ENCODE measurements around the gene MRE11.
A peak's percentile ranks its signal among the peaks of the same experiment; 100 is the strongest.
"Not testable (repeated sequence)": the region's sequence is repeated elsewhere in the genome, so short reads cannot be mapped to it uniquely, and the experiment has no call there.

Gene MRE11

DNA sequence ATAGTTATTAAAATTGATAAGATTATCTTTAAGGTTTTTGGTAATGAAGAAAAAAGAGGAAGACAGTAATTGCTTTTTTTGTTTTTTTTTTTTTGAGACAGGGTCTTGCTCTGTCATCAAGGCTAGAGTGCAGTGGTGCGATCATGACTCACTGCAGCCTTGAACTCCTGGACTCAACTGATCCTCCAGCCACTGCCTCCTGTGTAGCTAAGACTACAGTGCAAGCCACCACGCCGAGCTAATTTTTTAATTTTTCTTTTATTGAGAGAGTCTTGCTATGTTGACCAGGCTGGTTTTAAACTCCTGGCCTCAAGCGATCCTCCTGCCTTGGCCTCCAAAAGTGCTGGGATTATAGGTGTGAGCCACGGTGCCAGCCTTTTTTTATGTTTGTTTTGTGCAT, 12.9 kb upstream of the MRE11 start:
- not testable (repeated sequence) for DNase-seq (ENCODE audit: low spot score)

DNA sequence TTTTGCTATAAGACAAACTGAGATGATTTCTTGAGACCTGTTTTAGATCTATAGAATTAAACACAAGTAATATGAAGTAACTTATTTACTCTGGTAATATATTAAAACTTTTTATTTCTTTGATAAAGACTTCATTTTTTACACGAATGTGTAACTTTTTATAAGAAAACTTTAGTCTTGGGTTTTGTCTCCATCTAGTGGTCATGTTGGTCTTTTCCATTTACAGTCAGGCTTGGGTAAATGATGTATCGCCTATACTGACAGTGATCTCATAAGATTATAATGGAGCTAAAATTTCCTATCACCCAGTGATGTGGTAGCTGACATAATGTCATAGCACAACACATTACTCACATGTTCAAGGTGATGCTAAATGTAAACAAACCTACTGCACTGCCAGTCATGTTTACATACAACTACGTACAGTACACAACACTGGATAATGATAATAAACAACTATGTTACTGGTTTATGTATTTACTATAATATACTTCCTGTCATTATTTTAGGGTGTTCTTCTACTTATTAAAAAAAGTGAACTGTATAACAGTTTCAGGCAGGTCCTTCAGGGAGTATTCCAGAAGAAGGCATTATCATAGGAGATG, 11.1 kb upstream of the MRE11 start:
- DNase-seq (ENCODE audit: low spot score) = peak; percentile 64

DNA sequence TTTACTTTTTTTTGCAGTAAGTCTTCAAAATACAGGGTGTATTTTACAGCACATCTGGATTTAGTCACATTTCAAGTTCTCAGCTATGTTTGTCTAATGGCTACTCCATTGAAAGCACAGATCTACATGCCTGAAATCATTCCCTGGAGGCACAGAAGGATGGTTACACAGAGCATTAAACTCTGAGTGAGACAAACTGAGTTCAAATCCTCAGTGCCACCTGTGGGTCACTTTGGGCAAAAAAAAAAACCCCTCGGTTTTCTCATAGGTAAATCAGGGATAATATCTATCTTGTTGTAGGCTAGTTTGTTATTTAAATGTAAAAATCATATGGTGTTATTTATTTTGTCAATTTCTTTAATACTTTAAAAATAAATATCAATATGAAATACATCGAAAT, 7.9 kb upstream of the MRE11 start:
- no peak for DNase-seq (ENCODE audit: low spot score)

DNA sequence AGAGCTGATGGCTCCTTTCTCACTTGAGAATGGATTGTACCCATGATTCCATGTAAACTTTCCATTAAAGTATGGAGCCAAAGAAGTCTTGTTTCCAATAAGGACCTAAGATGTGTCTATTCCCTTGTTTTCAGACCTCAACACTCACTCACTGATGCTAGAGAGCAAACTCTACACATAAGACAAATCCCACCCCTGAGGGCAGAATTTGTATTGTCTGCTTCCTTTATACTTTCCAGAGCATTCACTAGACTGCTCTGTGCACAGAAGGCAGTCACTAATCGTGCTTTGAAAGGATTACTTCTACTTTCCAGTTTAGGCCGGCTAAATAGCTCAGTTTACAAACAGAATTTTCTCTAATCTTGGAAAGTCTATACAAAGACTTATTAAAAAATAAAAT, 6.5 kb upstream of the MRE11 start:
- no peak for DNase-seq (ENCODE audit: low spot score)

DNA sequence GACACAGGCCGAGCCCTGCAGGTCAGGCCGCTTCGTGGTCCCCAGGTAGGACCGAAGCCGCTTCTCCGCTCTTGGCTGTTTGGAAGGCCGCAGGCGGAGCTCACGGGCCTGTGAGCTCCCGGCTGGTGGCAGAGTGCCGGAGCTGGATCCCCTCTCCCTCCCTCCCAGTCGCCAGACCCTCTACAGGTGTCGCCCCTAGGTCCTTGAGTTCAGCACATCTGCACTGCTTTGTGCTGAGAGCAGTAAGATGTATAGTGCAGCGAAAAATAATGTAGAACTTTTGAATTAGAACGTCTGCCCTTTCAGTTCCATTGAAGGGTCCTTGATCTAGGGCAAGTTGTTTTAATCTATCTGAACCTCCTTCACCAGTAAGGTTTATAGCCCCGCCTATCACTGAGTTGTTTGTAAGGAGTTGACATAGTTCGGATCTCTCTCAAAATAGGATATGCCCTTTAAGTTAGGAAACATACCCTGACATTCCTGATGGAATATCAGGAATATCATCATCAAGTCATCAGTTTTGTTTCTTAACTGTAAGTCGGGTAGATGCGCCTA, 559 bp upstream of the MRE11 start:
- DNase-seq (ENCODE audit: low spot score) = no peak

DNA sequence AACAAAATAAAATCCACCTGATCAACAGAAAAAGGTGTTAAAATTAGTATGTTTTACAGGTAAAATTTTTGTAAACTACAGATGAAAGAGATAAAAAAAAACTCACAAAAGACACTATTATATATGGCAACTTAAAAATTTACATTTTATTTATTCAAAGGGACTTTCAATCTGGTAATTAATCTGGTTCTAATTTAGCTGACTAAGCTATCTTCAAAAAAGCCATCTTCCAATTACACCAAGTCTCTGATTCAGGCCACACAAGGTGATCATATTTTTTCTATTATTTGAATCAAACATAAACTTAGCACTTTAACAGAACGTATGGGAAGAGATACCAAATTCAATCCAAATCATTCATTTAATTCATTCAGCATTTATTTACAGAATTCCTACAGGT, 7.6 kb downstream of the MRE11 start:
- DNase-seq (ENCODE audit: low spot score) = no peak

DNA sequence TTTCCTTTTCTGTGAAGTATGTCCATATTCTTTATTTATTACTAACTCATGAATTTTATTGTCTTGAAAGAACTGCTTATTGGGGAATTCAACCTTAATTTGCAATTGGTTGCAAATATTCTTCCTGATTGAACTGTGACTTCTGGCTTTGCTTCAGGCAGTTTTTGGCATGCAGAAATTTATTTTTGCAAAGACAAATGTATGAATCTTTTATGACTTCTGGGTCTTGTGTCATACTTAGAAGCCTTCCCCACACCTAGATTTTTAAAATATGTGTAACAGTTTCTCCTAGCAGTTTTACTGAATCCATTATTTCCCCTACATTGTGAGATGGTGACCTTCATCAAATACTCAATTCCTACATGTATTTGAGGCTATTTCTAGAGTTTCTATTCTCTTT, 12.3 kb downstream of the MRE11 start:
- no peak for DNase-seq (ENCODE audit: low spot score)

DNA sequence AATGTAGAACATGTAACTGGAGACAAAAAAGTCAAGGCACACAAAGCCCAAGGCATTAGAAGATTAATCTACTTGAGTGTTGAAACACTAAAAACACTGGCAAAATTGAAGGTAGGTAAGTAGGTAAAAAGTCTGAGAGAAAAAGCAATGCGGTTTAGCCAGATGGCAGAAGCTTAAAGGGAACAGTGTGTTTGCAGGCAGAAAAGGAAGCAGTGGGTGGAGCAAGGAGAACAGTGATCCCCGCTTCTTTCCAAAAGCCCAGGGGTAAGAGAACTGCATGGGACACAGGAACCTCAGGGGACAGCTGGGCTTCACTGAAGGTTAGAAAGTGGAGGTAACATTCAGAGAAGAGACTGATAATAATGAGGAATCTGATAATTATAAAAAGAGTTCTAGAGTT, 16.0 kb downstream of the MRE11 start:
- DNase-seq (ENCODE audit: low spot score) = no peak

DNA sequence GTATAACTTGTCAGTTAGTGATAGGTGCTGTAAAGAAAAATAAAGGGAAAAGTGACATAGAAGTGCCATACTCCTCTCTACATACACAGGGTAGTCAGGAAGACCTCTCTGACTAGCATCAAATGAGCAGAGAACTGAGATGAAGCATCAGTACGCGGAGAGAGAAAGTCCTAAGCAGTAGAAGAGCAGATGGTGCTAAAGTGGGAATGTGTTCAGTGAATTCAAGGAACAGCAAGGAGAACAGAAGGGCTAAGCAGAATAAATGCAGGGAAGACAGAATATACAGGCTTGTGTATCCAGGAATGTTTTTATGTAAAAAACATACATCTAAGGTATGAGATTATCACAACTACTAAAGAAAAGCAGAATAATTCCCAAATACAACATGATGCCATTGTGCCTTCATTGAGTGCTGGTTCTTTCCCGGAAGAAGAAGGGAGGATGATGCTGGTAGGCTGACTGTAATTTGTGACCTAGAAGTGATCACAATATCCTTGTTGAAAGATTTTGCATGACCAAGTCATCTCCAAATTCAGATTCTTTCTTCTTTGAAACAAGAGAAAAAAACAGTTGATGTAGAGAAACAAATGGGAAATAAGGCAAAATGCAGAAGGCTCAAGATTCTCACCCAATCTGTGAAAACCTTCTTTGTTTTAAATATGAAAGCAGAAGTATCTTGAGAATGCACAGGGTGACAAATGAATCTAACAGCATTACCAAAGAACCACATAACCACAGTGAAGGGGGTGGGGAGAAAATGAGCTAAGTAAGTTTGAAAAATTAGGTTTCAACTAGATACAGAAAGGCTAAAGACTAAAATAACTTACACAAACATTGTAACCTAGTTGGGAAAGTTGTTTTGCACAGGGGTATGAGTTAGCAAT, 20.5 kb downstream of the MRE11 start:
- DNase-seq (ENCODE audit: low spot score) = no peak

DNA sequence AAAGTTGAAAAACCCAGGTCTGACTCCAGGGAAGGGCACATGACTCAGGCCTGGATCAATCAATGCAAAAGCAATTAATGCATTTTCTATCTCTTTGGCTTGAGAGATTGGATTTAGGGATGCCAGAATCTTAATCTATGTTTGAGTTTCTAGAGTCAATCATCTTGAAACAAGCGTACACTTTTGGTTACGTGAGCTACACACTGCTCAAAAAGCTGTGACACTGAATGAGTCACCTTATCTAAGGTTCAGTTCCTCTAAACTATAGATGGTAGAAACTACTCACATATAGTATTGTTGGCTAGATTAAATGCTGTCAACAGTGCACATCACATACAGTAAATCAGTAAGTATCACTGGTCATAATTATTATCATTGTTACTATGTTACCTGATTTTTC, 24.2 kb downstream of the MRE11 start:
- DNase-seq (ENCODE audit: low spot score) = no peak

DNA sequence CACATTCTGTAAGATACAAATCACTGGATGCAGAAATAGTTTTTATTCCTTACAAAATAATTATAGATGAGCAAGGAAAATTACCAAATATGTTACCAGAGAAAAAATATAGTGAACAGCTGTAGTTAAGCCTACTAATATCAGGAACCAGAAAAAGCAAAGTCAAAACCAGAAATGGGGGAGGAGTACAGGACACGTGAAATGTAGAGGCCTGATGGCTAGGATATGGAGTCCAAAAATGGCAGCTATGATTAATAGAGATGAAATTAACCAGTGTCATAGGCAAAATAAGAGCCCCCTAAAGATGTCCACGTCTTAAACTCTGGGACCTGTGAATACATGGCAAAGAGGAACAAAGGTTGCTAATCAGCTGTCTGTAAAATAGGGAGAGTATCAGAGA, 34.1 kb downstream of the MRE11 start:
- DNase-seq (ENCODE audit: low spot score) = no peak

DNA sequence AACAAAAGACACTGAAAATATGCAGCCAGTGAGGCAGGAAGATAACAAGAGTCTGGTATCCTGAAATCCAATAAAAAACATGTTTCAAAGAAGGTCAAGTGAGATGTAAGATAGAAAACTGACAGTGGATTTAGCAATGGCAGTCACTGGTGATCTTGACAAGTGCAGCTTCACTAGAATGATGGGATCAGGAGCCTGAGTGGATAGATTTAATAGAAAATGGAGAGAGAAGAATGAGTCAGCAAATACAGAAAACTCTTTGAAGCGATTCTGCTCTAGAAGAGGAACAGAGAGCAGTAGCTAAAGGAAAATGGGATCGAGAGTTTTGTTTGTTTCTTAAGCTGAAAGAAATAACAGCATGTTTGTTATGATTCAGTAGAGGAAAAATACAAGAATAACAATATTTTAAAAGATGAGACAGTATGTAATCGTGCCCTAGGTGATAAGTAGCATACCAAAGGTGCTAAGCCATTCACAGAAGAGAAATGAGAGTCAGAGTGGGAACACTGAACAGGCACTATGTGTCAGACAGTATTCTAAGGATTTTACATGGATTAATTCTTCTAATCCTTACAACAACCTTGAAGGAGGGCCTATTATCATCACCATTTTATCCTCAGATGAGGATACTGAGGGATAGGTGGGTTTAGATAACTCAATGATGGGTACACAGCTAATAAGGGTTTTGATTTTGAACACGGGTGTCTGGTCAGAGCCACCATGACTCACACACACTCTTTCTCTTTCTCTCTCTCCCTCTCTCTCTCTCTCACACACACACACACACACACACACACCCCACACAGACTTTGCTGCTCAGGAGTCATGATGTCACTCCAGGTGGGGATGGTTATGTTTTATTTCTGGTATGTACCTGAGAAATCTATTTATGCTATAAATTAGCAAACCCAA, 36.3 kb downstream of the MRE11 start:
- DNase-seq (ENCODE audit: low spot score) = no peak

DNA sequence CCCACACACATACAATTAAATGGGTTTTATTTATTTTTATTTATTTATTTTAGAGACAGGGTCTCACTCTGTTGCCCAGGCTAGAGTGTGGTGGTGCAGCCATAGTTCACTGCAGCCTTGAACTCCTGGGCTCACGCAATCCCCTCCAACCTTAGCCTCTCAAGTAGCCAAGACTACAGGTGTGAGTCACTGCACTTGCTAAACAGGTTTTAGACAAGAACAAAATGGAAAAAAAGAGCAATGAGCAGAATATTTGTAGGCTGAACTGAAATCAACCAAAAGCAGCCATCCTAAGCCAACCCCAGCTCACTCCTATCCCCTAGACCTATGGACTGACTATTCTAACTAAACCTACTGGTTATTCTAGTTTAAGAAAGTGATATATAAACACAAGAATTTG, 37.8 kb downstream of the MRE11 start:
- no peak for DNase-seq (ENCODE audit: low spot score)

DNA sequence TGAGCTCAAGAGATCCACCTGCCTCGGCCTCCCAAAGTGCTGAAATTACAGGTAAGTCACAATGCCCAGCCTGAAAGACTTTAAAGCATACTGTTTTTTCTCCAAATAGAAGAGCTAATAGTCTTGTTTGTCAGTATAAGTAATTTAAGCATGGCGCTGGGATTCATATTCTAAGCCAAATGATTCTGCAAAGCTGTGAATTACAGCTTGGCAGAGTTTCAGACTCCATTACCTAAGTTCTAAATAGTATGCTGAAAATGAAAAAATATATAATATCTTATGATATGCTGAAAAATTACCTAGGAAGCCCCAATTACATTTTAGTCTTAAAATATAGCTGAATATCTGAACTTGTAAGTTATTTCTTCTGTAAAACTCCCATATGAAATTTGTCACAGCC, 39.3 kb downstream of the MRE11 start:
- no peak for DNase-seq (ENCODE audit: low spot score)

DNA sequence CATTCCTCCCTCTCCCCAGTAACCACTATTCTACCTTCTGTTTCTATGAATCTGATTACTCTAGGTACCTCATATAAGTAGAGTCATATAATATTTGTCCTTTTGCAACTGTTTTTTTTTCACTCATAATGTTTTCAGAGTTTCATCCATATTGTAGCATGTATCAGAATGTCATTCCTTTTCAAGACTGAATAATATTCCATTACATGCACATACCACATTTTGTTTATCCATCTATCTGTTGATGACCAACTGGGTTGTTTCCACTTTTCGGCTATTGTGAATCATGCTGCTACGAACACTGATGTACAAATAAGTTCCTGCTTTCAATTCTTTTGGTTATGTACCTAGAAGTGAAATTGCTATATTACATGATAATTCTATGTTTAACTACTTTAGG, 40.7 kb downstream of the MRE11 start:
- DNase-seq (ENCODE audit: low spot score) = no peak

DNA sequence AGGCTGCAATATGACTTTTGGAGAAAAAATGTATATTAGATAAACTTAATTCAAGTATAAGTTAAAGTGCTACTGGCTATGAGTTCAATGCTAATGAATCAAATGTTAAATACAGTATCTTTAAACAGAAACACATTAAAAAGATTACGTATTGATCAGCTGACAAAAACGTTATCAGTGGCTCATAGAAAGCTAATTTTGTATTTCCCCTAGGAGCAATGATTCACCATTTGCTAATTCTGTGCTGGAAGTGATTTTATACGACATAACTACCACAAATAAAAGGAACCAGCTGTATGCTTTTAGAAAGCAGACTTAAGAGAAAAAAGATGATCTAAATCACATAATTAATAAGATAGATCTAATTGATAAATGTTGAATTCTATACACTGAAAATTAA, 43.6 kb downstream of the MRE11 start:
- peak; percentile 11 for DNase-seq (ENCODE audit: low spot score)

DNA sequence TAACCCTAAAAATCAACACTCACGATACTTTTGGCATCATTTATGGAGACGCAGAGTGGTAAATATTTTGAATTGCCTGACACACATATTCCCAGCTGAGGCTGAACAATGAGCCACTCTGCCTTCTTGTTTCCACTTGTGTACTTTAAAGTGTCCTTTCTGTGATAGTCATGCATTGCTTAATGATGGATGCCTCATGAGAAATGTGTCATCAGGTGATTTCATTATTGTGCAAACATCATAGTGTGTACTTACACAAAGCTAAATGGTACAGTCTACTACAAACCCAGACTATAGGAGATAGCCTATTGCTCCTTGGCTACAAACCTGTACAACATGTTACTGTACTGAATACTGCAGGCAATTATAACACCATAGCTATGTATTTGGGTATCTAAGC, 44.2 kb downstream of the MRE11 start:
- peak; percentile 55 for DNase-seq (ENCODE audit: low spot score)

DNA sequence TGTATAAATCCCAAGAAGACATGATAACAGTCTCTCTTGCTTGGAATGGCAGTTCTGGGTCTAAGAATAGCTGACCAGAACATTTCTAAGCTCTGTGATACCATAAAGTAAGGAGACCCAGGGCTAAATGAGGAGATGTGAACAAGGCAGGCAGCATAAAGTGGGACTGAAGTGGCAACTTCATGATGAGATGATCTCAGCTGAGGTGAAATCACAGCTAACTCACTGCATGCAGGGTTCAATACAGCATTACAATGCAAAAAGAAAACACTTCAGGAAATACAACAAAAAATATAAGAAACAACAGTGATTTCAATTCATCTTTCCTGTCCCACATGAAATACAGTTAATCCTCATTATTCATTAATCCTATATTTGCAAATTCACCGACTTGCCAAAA, 44.6 kb downstream of the MRE11 start:
- no peak for DNase-seq (ENCODE audit: low spot score)

DNA sequence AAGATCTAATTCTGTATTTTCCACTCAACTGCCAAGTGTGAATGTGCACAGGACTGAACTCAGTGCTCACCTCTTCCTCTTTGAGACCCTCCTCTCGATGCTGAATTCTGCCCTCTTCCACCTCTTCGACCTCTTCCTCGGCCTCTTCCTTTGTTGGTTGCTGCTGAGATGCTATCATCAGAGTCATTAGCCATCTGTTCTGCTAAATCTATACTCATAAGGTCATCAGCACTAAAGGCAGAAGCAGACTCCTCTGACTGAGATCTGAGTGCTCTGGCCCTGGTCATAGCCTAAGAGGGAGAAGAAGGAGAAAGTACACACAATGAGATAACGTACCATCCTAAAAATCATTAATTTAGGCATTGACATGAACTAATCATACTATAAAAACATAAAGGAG, 46.5 kb downstream of the MRE11 start:
- no peak for DNase-seq (ENCODE audit: low spot score)

DNA sequence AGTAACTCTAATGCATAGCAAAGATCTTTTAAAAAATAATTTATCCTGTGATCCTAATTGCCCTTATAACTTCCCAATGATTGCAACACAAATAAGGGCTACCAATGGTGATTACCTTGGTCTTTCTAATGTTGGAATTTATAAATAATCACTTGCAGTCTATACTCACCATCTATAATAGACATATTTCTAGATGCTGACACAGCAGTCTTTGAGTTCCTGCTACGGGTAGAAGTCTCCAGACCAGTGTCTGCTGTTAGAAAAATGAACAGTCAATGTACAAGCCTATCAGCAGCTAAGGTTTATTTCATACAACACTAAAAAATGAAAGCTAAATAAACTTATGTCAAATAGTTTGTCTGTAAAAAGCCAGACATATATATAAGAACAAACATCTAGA, 48.0 kb downstream of the MRE11 start:
- DNase-seq (ENCODE audit: low spot score) = no peak

DNA sequence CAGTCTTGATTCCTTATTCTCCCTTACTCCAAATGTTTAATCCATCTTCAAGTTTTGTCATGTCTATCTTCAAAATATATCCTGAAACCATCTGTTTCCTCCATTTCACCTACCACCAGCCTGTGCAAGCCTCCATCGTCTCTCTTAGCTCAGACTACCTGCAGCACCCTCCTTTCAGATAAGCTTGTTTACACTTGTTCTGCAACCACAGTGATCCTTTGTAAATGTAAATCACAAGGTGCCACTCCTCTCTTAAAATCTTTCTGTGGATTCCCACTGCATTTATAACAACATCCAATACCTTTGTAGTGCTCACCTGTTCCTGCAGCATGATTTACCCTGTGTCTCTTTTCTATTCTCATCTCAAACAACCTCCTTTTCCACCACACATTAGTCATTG, 60.6 kb downstream of the MRE11 start:
- DNase-seq (ENCODE audit: low spot score) = no peak

DNA sequence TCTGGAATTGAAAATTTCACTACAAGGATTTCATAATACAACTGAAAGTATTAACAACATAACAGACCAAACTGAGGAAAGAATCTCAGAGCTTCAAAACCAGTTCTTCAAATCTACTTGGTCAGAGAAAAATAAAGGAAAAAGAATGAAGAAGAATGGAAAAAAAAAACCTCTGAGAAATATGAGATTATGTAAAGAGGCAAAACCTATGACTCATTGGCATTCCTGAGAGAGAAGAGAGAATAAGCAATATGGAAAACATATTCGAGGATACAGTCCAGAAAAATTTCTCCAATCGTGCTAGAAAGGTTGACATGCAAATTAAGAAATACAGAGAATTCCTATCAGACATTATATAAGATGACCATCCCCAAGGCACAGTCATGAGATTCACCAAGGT, 69.0 kb downstream of the MRE11 start:
- DNase-seq (ENCODE audit: low spot score) = no peak

DNA sequence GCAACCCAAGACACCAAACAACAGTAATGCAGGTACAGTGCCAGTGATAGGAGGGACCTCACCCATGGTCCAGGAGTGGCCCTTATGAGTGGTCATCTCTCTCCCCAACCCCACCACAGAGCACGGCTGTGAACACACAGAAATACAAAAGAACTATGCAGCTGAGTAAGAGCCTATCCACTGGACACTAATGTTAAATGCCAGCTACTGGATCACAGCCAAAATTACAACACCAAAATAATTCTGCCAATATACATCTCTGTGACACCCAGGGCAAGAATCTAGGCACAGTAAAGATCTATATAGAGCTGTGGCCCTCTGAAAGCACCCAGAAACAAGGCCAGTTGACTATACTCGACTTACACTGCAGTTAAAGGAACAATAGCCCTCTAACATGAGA, 69.6 kb downstream of the MRE11 start:
- DNase-seq (ENCODE audit: low spot score) = no peak

Measured in kidney capillary endothelial cell (primary cell).